NCI-H1436 (cell line): ENCODE measurements around the gene FAM200B.

Experiments
- DNase-seq: peaks from one replicate; lab custom pipeline; 2025; lab: John Stamatoyannopoulos, UW

Gene FAM200B

DNA sequence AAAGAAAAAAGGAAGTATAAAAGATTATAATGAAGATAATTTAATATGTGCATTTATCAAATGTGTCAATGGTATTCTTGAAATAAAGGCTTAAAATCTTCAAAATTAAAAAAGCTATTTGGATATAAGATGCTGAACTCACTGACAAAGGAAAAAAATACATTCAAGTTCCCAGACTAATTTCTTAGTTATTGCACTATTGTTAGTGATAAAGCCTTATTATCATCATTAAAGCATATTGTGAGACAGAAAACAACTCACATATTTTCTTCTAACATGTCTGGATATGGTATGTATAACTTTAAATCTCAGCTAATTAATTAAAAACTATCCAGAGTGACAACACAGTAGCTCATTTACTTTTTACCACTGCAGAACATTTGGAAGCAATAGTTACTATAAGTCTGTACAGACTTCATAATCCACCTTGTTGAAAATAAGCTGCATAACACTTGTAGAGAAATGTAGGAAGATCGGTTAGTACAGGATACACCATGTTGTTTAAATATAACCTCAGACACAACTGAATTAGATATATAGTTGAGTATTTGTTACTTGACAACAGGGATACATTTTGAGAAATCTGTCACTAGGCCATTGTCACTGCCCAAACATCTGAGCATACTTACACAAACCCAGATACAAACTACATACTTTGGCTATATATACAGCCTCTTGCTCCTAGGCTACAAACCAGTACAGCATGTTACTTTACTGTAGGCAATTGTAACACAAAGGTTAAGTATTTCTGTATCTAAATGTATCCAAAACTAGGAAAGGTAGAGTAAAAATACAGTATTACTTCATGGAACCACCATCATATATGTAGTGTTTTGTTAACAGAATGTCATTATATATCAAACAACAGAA, 12.8 kb upstream of the FAM200B start:
- no peak for DNase-seq

DNA sequence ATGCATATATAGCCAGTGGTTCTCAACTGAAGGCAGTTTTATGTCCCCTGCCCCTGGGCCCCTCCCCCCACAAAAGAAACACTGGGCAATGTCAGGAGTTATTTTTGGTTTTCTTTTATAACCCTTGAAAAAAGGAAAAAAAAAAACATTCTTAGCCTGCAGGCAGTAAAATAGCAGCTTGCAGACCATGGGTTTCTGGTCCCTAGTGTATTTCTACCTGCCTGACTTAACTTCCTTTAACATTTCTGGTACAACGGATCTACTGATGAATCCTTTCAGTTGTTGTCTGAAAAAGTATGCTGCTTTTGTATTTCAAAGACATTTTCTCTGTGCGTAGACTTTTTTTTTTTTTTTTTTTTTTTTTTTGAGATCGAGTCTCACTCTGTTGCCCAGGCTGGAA, 11.1 kb upstream of the FAM200B start:
- no peak for DNase-seq

DNA sequence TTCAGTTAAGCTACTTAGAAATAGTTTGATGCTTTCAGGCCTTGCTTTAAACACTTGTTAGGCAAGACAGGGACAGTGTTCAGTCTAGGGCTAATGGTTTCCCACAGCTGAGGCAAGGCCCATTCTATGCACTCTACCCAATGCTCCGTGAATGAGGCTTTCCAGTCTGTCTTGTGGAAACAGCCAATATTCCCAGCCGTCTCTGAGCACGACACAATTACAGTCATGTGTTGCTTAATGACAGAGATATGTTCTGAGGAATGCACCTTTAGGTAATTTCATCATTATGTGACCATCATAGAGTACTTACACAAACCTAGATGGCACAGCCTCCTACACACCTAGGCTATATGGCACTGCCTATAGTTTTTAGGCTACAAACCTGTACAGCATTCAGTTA, 9.5 kb upstream of the FAM200B start:
- no peak for DNase-seq

DNA sequence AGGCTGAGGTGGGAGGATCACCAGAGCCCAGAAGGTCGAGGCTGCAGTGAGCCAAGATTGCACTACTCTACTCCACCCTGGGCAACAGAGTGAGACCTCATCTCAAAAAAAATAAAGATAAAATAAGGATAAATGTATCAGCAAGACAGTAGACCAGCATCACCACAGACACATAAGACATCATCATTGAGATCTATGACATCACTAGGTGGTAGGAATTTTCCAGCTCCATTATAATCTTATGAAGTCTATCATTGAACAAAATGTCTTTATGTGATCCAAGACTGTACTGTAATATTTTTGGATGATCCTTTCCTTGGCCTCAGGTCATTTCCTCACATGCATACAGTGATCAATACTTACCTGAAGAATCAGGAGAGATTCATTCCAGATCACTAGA, 8.3 kb upstream of the FAM200B start:
- DNase-seq, result no peak

DNA sequence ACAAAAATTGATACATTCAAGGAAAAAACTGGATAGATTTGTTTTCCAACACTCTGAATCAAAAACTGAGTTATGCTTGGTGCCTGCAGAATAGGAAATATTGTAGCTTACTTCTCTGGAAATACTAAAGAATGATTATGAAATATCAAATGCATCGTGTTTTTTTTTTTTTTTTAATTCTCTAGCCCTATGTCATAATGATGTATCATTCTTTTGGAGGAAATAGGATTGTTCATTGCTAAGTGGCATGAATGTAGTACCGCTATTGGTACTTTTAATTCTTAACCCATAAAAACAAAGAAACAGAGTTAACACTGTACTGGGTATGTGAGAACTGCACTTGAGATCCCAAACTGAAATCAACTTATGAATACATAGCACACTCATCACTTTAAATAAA, 7.6 kb upstream of the FAM200B start:
- DNase-seq, result no peak

DNA sequence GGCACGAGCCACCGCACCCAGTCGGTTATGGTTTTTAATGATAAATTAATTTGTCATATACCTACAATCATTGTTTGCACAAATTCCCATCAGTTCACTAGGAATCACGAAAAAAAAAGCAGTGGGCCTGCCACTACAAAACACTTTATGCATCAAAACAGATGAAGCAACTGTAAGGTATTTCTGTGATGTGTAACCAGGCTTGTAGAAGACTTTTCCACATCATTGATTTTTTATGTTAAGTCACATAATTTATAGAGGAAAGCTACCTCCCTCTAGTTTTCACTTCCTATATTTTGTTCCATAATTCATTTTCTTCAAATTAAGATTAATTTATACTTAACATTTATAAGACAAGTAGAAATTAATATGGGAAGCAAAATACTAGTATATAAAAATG, 6.7 kb upstream of the FAM200B start:
- no peak for DNase-seq

DNA sequence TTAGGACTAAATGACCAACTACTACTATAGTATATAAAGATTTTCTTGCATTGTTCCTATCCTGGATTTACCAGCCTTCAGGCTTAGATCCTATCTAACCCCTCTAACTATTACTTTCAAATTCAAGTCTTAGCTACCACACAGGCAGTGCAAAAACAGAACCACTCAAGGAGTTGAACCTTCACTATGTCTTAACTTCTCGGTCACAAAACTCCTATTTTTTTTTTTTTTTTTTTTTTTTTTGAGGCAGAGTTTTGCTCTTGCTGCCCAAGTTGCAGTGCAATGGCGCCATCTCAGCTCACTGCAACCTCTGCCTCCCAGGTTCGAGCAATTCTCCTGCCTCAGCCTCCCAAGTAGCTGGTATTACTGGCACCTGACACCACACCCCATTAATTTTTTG, 6.3 kb upstream of the FAM200B start:
- no peak for DNase-seq

DNA sequence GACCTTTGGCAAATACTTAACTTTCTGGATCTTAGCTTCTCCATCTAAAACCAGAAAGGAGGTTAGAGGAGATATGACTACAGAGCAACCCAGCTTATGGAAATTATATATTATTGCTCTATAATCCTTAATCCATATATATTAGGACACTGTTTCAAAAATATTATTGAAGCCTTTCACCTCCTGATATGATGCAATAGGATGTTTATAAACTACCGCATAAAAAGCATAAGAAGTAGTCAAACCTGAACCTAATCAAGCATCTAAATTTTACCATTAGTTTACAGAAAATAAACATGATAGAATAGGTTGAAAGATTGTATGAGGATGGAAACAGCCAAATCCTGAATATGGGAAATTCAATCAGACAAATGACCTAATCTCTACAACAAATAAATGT, 5.6 kb upstream of the FAM200B start:
- no peak for DNase-seq

DNA sequence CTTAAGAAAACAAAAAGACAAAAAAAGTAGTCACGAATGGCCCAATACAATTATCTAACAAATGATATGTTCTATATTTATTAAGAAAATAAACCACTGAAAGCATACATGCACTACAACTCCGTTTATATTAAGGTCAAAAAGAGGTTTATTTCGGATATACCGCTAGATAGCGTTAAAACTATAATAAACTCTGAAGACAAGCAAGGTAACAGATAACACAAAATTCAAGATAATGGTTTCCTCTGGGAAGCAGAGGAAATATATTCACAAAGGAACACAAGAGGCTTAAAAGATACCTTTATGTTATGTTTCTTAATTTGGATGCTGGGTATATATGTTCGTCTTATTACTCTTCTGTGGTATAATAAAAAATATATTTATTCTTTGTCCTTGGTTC, 4.7 kb upstream of the FAM200B start:
- DNase-seq, result no peak

DNA sequence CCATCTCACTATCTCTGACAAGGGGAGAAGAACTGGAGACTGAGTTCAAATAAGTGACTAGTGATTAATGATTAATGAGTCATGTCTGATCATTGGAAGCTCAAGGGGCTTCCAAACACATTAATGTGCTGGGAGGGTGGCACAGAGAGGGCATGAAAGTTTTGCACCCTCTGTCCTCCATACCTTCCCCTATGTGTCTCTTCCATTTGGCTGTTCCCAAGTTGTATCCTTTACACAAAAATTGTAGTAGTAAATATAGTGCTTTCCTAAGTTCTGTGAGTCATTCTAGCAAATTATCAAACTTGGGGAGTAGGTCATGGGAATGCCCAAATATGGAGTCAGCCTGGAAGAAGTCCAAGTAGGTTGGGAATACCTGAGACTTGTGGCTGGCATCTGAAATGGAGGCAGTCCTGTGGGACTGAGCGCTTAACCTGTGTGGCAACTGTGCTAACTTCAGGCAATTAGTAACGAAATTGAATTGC, 4.1 kb upstream of the FAM200B start:
- DNase-seq, result no peak

- no peak for DNase-seq
Observed at GRCh38 chr4:15681067-15681371, 608 bp upstream of the FAM200B start.

GRCh38 chr4:15682242-15683142, 865 bp downstream of the FAM200B start:
- DNase-seq, result no peak

- no peak for DNase-seq
Observed at GRCh38 chr4:15683143-15683495, 1.5 kb downstream of the FAM200B start.

GRCh38 chr4:15684498-15684897, 2.9 kb downstream of the FAM200B start:
- no peak for DNase-seq

DNA sequence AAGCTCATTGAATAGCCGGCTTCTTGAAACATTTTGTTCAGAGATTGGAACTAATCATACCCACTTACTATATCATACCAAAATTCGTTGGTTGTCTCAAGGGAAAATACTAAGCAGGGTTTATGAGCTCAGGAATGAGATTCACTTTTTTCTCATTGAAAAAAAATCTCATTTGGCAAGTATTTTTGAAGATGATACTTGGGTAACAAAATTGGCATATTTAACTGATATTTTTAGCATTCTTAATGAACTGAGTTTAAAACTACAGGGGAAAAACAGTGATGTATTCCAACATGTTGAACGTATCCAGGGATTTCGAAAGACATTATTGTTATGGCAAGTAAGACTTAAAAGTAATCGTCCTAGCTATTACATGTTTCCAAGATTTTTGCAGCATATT, 6.4 kb downstream of the FAM200B start:
- no peak for DNase-seq

- DNase-seq, result no peak
Observed at GRCh38 chr4:15689540-15689939, 7.9 kb downstream of the FAM200B start.

DNA sequence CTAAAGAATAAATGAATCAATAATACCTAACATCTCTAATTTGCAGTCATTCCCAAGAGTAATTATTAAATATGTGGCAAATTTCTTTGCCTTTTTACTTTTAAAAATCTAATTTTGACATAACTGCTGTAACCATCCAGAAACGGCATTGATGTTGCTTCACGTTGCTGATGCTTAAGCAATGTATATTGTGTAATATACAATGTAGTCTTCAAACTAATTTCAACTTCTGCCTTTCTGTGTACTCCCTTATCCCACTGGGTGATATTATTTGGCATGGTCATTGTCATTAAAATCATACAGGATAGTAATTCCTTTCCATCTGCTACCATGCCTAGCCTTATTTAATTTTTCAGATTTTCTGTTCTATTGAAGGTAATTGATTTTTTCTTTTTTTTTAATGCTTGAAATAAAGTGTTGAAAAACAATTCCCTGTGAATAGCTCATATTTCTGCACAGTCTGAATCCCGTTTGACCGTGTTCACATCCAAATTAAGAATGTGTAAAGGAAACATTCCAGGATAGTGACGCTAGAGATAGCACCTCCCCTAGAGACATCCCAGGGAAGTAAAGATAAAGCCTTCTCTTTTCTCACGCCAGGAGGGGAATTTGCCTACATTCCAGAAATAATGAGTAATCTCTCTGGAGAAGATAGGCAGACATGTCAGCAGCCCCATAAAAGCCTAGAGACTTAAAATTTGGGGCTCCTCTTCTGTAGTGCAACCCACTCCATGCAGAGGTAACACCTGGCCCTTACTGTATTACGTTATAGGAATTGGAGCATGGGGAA, 8.6 kb downstream of the FAM200B start:
- no peak for DNase-seq

DNA sequence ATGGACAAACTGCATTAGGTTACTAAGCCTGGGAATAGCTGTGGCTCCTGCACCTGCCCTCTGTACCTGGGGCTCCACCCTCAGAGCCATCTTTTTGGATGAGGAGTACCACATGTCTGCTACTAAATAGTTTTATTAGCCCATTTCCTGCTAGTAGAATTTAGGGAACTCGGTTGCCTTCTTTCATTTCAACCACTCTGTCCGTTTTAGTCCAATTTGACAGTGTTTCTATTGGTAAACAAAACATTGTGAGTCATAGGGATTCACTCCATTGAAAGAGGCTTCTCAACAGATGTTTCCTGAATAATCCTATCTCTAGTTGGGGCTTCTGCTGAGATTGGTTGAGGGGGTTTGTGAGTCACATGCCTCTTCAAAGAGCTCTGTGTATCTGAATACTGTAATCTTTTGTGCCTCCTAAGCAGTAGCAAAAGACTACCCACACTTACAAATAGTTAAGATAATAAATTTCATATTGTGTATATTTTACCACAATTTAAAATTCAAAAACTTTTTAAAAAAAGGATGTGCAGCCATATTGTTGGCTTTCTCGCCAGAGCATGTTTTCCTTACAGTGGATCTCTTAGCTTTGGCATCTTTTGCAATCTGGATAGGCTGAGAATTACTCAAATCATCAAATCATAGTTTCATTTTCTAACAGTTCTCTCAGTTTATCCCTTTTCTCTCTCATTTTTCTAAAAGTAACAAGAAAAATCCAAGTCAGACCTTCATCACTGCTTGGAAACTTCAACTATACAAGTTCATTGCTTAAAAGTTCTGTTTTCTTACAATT, 9.9 kb downstream of the FAM200B start:
- no peak for DNase-seq

DNA sequence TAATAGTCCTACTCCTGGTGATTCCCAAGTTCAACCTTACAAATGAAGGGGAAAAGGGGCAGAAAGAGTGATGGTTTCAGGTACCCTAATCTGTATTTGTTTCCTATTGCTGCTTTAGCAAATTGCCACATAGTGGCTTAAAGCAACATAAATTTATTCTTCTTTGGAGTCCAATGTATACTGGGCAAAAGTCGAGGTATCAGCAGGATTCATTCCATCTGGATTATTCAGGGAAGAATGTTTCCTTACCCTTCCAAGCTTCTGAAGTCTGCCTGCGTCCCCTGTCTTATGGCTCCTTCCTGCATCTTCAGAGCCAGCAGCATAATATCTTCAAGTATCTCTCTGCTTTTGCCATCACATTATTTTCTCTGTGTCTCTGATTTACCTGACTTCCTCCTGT, 11.0 kb downstream of the FAM200B start:
- no peak for DNase-seq

DNA sequence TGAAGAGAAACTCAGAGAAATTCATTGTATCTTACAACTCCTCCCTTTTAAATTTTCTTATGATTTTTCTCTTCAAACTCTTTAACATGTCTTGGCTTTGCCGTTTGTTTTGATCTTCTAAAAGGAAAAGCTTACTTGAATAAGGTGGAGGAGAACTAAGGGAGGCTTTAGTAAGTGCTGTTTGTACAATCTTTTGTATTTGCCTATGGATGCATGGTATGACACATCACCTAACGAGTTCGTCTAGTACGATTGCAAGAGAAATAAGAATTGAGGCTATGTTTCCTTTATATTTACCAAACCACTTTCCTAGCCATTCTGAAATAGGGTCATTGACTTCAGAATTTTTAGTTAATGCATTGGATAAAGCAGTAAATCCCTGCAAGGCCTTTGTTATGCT, 12.8 kb downstream of the FAM200B start:
- DNase-seq, result no peak

DNA sequence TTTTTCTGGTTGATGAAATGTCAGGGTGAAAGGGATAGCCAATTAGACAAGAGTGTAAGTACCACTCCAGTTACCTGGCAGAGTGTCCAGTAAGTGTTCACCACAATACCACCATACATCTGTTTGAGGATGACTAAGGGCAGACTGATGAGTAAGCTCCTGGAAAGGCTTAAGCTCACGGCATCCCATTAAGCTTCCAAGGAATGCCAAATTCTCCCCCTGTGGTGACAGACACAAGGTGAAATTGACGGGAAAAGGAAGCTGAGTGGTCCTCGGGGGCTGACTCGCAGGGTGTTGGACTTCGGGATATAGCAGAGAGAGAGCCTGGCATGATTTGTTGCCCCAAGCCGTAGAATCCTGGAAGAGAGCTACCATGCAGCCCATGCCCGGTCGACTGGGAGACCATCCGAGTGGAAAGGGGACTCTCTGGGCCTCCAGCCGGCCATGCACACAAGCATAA, 13.6 kb downstream of the FAM200B start:
- DNase-seq, result no peak

DNA sequence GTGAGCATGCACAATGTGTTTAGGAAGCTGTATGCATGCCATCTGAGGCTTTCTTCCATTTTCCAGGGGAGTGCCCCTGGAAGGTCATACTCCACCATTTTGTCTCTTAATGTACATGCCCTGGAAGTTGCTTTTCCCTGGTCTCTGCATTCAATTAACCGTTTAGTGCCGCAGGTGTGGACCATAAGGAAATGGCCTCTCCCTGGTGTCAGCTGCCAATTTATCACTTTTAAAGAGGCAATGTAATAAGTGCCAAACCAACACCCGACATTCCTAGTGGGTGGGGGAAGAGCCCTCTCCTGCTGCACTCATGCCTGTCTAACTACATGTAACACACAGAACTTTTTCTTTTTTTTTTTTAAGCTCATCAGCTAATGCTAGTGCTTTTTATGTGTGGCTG, 14.1 kb downstream of the FAM200B start:
- DNase-seq, result no peak
